Lung microvascular endothelial cell (primary cell): ENCODE measurements around the gene STK10. TPM values are rescaled to one million over a fixed set of nuclear protein-coding genes. Genes with fewer than 3 reads are reported as not detected.

ENCODE experiments used
- total RNA-seq: library from RNA; depleted of rRNA; stranded (reverse); fragments of >200 nt; gene quantifications from 2 replicates; pipeline ENCODE4 v1.2.1, GENCODE V29; 2014

The STK10 gene
- total RNA-seq, 1 donor from 2014 or later, result 30.0 TPM

Other genes starting within 250 kb of the STK10 start
- 49.0 and 61.5 TPM in 2 replicates for gene FBXW11, start 181.6 kb downstream of the STK10 start, total RNA-seq
- not detected in 2 replicates for gene EFCAB9, start 5.9 kb upstream of the STK10 start, total RNA-seq
- gene UBTD2, start 95.5 kb upstream of the STK10 start, total RNA-seq, result 14.7 and 15.5 TPM in 2 replicates